Measurements from ENCODE around the gene WSCD2.

WSCD2 gene

DNA sequence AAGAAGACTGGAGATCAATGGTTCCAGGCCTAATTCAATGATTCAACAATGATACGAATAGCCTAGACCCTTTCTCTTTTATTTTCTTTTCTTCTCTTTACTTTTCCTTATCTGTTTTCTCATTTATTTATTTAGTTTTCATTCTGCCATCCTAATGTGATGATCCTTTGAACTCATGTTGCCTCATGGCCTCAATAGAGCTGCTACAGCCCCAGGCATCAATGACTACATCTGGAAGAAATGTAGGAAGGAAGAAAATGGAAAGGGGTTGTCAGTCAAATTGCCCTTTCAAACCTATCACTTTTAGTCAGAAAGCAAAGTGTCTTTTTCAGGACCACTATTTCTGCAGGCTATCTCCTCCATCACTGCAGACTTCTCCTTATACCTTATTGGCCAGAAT lies 140.1 kb downstream of the WSCD2 start:
- DNase-seq (ENCODE audit: low read depth) = no peak

DNA sequence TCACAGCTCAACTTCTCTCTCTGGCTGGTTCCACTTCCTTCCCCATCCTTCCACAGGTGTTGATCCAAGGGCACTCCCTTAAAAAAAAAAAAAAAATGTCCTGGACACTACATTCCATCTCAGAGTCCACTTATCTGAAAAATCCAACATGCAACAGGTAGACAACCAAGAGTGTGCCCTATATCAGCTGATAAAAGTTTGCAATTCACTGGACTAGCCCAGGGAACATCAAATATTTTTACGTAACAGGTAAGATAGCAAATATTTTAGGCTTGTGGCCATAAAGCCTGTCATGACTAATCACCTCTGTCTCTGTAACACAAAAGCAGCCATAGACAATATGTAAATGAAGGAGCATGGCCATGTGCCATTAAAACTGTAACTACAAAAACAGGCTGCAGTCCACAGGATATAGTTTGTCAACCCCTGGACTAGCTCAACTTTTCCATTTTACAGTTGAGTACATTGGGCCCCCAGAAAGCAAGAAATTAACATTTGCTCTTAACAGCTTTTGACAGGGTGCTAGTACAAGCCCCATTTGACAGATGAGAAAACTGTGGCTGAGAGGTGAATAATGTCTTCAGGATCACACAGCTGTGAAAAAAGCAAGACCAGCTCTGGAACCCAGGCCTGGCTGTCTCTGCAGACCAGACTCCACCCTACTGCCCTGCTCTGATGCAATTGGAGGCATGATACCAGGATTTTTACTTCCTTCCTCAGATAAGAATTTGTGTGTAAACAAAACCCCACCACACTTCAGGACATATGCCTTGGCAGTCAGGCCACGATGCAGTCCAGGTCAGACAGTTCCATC lies 141.2 kb downstream of the WSCD2 start:
- no peak for DNase-seq (ENCODE audit: low read depth)

DNA sequence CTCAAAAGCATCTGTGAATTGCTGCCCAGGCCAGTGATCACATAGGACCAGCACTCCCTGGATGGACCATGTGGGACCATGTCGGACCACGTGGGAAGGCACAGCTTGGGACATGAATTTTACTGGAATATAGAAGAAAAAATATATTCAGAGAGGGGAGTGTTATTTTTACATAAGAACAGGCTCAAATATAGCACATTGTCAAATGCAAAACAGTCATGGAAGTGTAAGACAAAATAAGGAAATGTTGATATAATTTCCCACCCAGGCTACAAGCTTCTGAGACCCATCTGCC lies 141.7 kb downstream of the WSCD2 start:
- no peak for DNase-seq (ENCODE audit: low read depth)

DNA sequence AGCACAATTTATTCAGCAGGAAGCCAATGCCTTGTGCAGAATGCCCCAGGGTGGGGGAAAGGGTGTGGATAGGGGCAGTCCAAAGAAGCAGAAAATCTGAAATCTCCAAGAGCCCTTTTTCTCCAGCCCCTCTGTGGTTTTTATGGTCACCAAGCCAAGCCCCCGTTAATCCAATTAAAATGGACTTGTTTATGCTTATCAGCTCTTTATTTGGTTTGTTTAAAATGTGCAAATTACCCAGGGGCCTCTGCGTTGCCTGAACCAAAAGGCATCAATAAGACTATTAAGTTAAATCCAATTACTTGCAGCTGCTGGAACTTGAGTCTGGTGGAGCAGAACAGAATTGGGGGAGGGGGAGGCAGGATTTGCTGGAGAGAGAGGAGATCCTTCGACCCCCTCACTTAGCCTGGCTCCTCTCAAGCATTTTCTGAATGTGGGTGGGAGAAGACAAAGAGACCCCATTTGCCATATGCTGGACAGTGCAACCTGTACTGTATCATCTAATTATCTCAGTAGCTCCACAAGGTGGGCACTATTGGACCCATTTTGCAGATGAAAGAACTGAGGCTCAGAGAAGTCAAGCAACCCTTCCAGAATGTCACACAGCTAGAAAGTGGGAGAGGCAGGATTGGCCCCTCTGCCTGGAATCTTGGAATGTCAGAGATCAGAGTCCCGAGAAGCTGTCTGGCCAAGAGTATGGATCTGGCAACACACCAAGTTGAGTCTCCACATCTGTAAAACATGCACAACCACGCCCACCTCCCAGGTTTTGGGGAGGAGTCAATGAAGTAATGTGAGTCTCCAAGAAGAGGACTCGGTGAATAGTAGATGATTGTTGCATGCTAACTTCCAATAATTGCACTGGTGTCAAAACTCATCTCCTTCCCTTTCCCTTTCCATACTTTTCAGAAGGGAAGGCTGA lies 143.1 kb downstream of the WSCD2 start:
- no peak for DNase-seq (ENCODE audit: low read depth)

DNA sequence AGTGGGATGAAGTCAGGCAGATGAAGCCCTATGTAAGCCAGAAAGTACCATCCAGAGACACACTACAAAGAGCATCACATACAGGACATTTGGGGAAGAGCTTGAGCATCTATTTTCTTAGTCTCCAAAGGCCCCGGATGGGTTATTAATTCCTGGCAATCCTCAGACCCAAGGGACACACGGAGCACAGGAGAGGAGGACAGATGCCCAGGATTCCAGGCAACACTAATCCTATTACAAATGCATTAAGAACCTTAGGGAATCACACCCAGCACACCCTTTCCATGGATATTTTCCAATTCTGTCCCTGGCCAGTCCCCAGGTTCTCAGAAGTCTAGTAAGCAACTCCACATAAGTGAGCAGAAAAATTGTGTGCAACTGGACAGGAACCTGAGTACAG lies 144.1 kb downstream of the WSCD2 start:
- DNase-seq (ENCODE audit: low read depth) = no peak

DNA sequence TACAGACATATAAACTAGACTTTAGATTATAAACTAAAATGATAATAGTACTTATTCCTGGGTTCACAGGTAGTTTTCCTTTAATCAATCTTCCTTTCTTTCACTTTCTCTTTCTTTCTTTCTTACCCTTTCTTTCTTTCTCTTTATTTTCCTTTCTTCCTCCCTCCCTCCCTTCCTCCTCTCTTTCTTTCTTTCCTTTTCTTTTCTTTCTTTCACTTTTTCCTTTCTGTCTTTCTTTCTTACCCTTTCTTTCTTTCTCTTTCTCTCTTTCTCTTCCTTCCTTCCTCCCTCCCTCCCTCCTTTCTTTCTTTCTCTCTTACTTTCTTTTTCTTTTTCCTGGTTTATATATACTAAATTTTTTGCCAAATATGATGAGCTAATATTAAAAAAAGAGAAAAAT lies 148.5 kb downstream of the WSCD2 start:
- DNase-seq (ENCODE audit: low read depth) = no peak

DNA sequence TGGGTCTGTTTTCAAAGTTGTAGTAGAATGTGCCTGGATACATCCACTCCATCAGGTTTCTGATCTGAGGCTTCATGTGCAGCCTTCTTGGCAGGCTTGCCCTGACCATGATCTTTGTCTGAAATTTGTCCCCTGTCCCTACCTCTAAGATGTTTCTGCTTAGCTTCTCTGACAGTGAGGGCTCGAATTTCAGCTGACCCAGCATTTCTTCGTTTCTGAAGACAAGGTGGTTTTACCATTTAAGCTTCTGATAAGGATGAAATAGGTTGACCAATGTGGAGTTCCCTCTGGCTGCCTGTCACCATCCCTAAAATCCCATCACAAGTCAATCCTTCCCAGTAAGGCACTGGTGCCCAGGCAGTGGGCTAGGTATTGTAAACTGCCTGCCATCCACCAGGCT lies 153.1 kb downstream of the WSCD2 start:
- no peak for DNase-seq (ENCODE audit: low read depth)

DNA sequence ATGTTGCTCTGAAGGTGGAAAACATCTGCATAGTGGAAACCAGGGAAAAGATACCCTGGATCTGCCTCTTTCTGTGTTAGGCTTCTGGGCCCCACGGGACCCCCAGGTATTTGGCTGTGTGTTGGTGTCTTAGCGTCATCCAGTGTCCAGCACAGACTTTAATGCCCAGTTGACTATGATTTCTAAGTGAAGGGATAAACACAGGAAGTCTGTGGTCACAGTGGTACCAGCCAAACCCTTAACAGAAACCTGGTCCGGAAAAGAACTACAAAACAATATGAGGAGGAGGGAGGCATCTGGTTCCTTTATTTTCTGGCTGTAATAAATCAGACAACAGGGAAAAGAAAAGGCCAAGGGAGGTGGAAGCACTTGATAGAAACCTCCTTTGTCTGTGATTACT lies 153.6 kb downstream of the WSCD2 start:
- DNase-seq (ENCODE audit: low read depth) = no peak

DNA sequence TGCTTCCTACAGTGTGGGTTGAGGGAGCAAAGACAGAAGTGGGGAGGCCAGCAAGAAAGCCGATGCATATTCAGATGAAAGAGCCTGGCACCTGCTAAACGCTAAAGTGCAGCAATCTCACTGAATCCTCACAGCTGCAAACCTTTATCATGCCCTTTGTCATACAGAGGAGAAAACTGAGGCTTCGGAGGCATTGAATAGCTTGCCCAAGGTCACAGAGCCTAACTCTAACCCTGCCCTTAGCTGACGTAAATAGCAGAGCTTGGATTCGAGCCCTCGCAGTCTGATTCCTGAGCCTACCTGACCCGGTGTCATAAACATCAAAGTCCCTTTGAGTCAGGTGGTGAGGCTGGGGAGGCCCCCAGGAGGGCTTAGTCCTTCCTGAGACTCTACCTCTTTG lies 155.1 kb downstream of the WSCD2 start:
- no peak for DNase-seq (ENCODE audit: low read depth)

DNA sequence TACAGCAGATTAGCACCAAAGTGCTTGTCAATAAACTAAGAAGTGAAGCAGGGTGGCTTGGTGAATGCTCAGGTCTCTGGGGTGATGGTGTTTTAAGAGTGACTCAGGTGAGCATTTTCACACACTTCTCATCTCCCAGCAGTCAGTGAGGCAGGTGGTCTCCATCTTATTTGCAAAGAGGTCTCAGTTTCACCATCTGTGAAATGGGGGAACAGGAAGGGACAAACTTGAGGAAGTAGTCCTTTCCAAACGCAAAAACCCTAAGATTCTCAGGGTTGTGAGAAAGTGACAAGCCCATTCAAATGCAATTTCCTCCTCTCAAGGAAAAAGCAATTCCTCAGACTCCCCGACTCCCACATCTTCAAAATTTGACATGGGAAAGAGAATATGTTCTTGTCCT lies 155.9 kb downstream of the WSCD2 start:
- DNase-seq (ENCODE audit: low read depth) = no peak

DNA sequence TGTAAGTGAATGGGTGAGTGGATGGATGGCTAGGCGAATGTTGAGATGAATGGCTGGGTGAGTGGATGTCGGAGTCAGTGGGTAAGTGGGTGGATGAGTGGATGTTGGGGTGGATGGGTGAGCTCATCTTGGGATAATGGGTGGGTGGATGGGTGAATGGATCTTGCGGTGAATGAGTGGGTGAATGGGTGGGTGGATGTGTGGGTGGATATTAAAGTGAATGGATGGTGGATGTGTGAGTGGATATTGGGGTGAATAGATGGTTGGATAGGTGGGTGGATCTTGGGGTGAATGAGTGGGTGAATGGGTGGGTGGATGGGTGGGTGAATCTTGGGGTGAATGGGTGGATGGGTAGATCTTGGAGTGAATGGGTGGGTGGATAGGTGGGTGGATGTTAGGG lies 158.1 kb downstream of the WSCD2 start:
- DNase-seq (ENCODE audit: low read depth) = no peak

DNA sequence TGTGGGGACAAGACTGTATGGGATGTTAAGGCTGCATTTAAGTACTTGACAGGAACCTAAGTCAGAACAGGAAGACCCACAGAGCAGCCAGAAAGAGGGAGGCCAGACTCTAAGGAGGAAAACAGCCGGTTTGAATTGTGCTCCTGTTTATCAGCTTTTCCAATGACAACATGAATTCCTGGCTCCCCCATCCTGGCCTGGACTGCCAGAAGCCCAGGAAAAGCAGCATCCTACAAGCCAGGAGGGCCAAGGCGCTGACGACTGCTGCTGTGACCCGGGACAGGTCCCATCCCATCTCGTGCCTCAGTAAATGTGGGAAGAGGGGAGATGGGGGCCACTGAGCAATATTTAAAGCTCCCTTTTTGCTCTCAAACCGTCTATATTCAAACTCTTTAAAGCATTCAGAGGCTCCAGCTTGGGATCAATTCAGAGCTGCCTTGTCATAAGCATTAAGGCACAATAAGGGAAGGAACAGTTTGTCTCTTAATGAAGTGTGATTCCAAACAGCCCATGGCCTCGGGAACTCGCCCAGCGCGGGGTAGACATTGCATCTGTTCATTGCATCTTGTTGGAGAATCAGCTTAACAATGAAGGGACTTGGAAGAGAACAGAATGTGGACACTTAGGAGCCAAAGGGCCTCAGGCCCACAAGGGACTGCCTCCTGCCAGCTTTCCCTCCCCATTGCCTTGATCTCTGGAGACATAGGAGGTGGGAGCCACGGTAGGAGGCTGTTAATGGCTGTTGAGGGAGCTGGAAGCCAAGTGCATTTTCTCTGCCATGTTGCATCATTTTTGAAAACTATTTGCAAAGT lies 160.5 kb downstream of the WSCD2 start:
- DNase-seq (ENCODE audit: low read depth) = no peak

DNA sequence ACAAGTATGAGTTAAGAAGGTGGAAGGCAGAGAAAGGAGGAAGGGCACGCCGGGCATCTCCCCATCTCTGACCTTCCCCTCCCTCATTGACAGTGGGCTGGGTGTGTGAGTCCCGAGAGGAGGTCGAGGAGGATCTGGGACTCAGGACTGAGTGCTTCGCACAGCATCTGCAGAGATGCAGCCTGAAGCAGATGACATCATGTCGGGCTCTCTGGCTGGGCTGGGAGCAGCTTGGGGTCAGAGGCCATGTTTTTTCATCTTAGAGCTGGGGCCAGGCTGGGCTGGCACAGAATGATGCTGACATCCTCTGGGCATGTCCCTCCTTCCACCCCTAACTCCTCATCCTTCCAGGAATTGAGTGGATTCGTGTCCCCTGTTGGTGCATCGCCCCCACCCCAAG lies 166.6 kb downstream of the WSCD2 start:
- DNase-seq (ENCODE audit: low read depth) = no peak

DNA sequence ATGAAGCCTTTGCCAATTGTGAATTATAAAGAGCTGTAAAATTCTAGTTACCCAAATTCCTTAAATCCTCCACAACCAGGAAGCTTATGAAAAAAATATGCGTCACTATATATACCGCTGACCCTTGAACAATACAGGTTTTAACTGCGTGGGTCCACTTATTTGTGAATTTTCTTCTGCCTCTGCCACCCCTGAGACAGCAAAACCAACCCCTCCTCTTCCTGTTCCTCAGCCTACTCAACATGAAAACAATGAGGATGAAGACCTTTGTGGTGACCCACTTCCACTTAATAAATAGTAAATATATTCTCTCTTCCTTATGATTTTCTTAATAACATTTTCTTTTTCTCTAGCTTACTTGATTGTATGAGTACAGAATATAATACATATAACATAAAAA lies 167.9 kb downstream of the WSCD2 start:
- DNase-seq (ENCODE audit: low read depth) = no peak

DNA sequence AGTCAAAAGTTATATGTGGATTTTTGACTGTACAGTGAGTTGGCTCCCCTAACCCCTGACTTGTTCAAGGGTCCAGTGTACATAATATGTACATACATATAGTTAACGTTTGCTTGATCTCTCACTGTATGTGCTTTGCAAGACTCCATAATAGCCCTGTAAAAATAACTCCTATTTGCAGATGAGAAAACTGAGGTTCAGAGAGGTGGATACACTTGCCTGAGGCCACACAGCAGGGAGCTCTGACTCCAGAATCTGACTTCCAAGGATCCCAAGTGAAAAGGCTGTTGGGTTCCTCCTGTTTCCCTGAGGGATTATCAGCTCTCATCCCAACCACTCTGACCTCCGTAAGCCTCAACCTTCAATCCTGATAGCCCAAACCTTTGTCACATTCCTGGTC lies 168.3 kb downstream of the WSCD2 start:
- no peak for DNase-seq (ENCODE audit: low read depth)

DNA sequence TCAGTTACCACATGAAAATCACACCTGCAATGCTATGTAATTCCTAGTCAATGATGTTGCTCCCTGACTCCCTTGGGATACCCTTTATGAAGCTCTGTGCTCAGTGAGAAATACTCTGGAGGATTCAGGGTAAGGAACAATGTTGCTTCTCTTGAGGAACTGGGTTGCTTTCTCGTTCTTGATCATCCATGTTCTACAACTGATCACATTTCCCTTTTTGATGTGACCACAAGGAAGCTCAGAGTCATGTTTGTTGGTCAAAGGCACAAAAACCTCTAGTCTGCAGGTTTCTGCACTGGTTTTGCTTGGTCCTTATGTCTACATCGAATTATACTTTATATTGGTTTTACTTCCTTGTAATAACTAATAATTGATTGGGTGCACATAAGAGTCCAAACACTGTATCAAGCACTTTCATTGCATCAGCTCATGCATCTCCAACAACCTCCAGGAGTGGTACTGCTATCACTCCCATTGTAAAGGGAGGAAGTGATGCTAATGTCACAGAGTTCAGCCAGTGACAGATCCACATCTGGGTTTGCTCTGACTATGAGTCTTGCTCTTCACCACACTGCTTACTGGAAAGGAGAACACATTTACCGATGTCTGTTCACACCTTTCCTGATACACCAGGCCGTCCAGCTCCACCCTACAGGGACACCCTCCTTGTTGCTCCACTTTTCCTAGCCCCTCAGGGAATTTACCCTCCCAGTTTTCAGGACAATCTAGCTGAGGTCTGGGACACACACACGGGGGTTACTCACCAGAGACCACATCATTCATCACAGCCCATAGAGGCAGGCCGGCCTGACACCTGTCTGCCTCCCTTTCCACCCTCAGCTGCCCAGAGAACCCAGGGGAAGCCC lies 169.0 kb downstream of the WSCD2 start:
- no peak for DNase-seq (ENCODE audit: low read depth)

DNA sequence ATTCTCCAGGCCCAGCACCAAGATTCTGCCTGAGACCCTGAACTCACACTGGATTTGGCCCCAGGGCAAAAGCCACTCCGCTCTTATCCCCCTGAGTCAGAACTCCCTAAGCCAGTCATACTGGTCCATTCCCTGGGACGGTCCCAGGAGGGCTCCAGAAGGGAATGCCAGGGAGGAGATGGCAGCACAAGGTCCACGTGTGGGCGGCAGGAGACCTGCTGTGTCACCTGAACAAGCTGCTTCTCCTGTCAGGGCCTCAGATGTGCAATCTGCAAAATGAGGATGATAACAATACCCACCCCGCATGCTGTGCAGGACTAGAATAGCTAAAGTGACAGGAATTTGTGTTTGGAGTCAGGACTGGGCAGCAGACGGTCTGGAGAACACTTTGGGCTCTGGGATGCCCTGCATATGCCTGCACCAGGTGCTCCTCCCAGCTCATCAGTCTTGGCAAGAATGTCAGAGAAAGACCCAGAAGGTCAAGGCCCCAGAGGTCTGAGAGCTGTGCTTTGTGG lies 169.7 kb downstream of the WSCD2 start:
- DNase-seq (ENCODE audit: low read depth) = no peak

DNA sequence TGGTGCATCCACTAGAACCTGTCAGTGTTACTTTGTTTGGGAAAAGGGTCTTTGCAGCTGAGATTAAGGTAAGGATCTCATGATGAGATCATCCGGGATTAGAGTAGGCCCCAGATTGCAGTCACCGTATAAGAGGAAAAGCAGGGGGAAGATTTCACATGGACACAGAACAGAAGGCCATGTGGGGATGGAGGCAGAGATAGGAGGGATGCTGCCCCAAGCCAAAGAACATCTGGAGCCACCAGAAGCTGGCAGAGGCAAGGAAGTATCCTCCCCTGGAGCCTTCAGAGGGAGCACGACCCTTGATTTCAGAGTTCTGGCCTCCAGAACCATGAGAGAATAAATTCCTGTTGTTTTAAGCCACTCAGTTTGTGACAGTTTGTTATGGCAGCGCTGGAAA lies 170.4 kb downstream of the WSCD2 start:
- no peak for DNase-seq (ENCODE audit: low read depth)

All from activated T-helper 9 cell treated with anti-CD3 and anti-CD28 coated beads, Interleukin-2, amount 50 U/mL, for 16 hours (primary cell).